HFF-Myc (cell line): Measurements from ENCODE around the gene BHLHA9.
"Not testable (repeated sequence)": the region's sequence is repeated elsewhere in the genome, so short reads cannot be mapped to it uniquely, and the experiment has no call there.

Experiments
- DNase-seq: peaks from one replicate; pipeline ENCODE4 v3.0.0-alpha.2; 2011; ENCODE audit warnings: low read depth; ENCODE audit errors: extremely low read depth
- H3K4me3 ChIP-seq: replicated peaks from 2 replicates; pipeline ENCODE4 v1.5.1; 2011; ENCODE audit warnings: low read depth, mild to moderate bottlenecking, control low read depth, low read length
- TF ChIP-seq, protein P1 (sequence below): IDR thresholded peaks from 2 replicates; pipeline ENCODE4 v1.5.1; 2012; ENCODE audit warnings: mild to moderate bottlenecking, low read depth, low read length, control low read depth; ENCODE audit errors: missing control alignments

BHLHA9 gene

GRCh38 chr17:1232786-1233185 is 37.5 kb upstream of the BHLHA9 start:
- TF ChIP-seq, protein P1, sequence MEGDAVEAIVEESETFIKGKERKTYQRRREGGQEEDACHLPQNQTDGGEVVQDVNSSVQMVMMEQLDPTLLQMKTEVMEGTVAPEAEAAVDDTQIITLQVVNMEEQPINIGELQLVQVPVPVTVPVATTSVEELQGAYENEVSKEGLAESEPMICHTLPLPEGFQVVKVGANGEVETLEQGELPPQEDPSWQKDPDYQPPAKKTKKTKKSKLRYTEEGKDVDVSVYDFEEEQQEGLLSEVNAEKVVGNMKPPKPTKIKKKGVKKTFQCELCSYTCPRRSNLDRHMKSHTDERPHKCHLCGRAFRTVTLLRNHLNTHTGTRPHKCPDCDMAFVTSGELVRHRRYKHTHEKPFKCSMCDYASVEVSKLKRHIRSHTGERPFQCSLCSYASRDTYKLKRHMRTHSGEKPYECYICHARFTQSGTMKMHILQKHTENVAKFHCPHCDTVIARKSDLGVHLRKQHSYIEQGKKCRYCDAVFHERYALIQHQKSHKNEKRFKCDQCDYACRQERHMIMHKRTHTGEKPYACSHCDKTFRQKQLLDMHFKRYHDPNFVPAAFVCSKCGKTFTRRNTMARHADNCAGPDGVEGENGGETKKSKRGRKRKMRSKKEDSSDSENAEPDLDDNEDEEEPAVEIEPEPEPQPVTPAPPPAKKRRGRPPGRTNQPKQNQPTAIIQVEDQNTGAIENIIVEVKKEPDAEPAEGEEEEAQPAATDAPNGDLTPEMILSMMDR, result no peak
- DNase-seq, result no peak
- H3K4me3 ChIP-seq, result no peak overlapping the region

DNA sequence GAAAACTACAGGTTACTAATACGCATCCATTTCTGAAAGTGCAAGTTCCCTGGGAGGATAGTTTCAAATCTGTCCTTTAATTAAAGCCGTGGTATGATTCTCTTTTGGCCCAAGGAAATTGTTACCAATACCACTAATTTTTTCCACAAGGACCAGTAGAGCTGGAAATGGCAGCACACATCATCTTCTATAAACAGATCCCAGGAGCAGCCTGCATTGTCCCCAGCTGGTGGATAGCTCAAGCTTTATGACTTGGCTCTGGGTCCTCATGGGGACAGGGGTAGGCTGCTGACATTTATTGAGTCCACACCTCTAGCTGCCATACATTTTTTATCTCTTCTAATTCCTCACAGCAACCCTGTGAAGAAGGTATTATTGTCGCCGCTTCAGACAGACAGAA is 35.8 kb upstream of the BHLHA9 start:
- TF ChIP-seq, protein P1, result no peak
- H3K4me3 ChIP-seq, result no peak overlapping the region
- DNase-seq, result no peak

DNA sequence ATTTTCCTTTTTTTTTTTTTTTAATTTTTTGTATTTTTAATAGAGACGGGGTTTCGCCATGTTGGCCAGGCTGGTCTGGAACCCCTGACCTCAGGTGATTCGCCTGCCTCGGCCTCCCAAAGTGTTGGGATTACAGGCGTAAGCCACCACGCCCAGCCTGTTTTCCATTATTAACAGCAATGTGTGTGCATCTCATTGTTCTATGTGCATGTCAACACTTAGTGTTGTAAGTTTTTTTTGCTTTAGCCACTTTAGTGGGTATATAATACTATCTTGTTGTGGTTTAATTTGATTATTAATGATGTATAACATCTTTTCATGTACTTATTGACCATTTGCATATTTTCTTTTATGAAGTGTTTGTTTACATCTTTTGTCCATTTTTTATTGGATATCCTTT is 32.8 kb upstream of the BHLHA9 start:
- H3K4me3 ChIP-seq, result no peak overlapping the region
- DNase-seq, result no peak
- TF ChIP-seq, protein P1, result no peak

GRCh38 chr17:1239210-1239609 is 31.0 kb upstream of the BHLHA9 start:
- TF ChIP-seq, protein P1, result no peak
- no peak for DNase-seq
- H3K4me3 ChIP-seq, result no peak overlapping the region

DNA sequence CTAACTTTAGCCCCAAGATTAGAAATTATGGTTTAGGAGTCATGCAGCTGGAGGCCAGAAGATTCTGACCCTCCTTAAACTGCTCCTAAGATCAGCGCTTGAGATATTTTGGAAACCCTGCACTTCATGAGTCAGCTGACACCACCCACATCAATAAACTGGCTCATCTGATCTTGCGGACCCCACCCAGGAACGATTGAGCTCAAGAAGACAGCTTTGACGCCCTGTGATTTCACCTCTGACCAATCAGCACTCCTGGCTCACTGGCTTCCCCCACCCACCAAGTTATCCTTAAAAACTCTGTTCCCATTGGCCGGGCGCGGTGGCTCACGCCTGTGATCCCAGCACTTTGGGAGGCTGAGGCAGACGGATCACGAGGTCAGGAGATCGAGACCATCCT is 29.8 kb upstream of the BHLHA9 start:
- not testable (repeated sequence) for DNase-seq, H3K4me3 ChIP-seq

DNA sequence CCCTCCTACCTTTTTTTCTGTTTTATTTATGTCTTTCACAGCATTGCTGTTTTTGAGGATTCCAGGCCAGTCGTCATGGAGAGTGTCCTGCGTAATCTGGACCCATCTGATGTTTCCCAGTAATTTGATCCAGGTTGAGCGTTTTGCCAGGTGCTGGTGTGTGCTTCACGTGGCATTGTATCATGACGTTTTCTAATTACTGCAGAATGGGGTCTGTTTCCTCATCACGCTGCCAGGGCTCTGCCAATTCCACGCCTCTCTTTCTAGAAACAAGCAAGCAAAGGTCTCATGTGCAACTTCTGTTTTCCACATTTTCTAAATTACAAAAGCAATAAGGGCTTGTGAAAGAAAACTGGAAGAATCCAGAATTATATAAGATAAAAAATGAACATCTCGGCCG is 28.3 kb upstream of the BHLHA9 start:
- no peak overlapping the region for H3K4me3 ChIP-seq
- TF ChIP-seq, protein P1, result no peak
- peak; percentile 64 for DNase-seq

- TF ChIP-seq, protein P1, result no peak
- no peak overlapping the region for H3K4me3 ChIP-seq
- no peak for DNase-seq
Observed at GRCh38 chr17:1244606-1245012, 25.6 kb upstream of the BHLHA9 start.
